GM19025 (cell line): ENCODE results near the gene CSN1S1.
A peak's percentile ranks its signal among the peaks of the same experiment; 100 is the strongest.
"Not testable (repeated sequence)": the region's sequence is repeated elsewhere in the genome, so short reads cannot be mapped to it uniquely, and the experiment has no call there.

Experiments used
- ATAC-seq: cut with Tn5 transposase; IDR thresholded peaks from one replicate; pipeline ENCODE4 v1.9.1; 2021; ENCODE audit warnings: mild to moderate bottlenecking, low read depth, moderate library complexity; ENCODE audit not compliant: unreplicated experiment

The CSN1S1 gene

DNA sequence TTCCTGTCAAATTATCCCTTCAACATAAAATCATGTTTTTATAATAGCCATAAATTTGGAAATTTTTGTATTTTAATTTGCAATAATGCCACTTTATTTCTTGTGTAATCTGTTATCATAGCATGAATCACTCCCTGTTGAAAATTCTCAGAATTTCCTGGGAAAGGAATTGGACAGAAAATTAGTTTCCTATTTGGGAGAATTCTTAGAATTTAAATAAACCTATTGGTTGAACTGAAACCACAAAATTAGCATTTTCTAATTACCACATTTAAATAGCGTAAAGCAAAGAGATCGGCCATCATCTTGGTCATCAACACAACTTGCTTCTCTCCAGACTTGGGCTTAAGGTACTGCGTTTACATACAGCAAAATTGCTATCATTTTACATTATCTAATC, at the start of gene CSN1S1:
Gene CSN1S1, plus strand, starts transcription at position 301 of the 400 bp plus-strand sequence. CDS start 1,488 bp downstream, outside the sequence.
- ATAC-seq: no peak

- peak; percentile 59 for ATAC-seq
Measured at GRCh38 chr4:69881173-69881773, 49.6 kb upstream of the CSN1S1 start.

DNA sequence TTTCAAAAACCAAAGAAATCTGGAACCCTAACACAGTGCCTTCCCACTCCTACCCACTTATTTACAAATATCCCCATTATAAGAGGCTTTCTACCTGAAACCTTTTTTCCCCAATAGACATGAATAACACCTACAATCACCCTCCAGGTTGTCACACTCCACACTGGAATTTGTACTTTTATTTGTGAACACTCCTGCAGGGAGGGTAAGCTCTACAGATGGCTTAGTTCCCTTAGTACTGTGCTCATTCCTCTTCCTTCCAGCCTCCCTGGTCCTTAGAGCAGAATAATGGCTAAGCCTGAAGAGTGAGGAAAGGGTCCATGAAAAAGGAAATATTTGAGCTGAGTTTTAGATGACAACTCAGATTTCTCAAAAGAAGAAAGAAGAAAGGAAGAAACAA, 48.7 kb upstream of the CSN1S1 start:
- ATAC-seq: no peak

DNA sequence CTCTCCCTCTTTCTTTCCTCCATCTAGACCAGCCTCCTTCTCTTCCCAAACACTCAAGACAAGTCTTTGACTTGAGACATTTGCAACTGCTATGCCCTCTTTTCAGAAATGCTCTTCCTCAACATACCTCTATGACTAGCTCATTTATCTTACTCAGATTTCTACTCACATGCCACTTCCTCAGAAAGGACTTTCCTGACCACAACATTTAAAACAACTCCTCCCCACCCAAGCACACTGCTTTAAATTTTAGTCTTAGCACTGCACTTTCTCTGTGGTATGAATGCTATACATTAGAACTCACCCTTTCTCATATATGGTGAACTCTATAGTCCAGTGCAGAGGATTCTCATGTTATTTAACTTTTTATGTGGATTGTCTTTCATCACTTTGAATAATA, 42.5 kb upstream of the CSN1S1 start:
- ATAC-seq: no peak

- no peak for ATAC-seq
Measured at GRCh38 chr4:69894186-69894585, 36.7 kb upstream of the CSN1S1 start.

- ATAC-seq: no peak
Measured at GRCh38 chr4:69894721-69895120, 36.1 kb upstream of the CSN1S1 start.

- no peak for ATAC-seq
Measured at GRCh38 chr4:69896530-69897116, 34.2 kb upstream of the CSN1S1 start.

DNA sequence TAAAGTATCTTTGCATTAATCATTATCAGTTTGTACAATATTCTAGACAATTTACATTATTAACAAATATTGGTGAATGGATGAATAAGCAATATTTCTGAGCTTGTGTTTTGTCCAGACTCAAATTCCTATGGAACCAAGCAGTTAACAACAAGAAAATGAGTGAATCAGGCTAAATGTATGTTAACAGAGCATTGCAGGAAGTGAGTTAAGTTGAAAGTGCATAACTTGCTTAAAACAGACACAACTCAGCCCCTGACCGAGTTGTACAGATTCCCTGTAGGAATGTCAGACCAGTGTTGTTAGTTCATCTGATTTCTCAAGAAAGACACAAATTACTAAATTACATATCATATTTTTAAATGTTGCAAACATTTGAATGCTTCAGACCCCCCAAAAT, 23.7 kb upstream of the CSN1S1 start:
- no peak for ATAC-seq

- no peak for ATAC-seq
Measured at GRCh38 chr4:69909195-69909594, 21.7 kb upstream of the CSN1S1 start.

DNA sequence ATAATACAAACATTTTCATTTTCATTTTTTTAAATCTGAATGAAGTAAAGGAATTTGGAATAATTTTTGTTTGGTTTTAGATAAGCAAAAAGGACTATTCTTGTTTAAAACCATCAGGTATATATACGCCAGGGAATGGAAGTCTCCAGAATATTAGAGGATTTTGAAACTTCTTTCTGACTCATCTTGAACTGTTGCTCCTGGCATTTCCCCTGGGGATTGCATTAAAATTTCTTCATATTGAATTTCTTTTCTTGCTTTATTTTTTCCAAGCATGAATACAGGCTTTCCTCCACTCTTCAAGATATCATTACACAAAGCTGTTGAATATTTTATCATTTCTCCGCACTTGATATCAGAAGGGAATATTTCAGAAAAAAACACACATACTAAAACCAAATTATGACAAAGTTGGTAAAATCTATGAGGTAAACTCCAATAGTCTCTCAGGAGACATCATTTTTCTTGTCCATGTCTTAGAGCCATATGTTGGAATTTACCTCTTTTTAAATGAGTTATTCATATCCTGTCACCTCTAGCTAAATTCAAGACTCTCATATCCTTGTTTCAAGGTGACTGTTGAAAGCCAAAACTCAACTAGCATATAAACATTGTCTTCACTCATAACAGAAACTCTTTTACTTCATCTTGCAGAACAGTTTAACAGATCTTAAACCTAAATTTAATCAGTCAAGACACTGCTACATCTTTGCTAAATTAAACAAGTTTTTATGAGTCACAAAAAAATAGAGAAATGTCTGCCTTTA, 20.7 kb upstream of the CSN1S1 start:
- ATAC-seq: peak; percentile 77

DNA sequence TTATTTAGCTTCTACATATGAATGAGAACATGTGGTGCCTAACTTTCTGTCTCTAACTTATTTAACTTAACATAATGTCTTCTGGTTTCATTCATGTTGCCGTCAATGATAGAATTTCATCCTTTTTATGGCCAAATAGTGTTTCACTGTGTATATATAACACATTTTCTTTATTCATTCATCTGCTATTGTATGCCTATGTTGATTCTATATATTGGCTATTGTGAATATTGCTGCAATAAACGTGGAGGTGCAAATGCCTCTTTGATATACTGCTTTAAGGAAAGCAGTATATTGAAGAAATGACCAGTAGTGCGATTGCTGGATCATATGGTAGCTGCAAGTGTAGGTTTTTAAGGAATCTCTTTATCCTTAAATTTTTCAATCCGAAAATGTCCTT, 10.0 kb upstream of the CSN1S1 start:
- ATAC-seq: no peak

DNA sequence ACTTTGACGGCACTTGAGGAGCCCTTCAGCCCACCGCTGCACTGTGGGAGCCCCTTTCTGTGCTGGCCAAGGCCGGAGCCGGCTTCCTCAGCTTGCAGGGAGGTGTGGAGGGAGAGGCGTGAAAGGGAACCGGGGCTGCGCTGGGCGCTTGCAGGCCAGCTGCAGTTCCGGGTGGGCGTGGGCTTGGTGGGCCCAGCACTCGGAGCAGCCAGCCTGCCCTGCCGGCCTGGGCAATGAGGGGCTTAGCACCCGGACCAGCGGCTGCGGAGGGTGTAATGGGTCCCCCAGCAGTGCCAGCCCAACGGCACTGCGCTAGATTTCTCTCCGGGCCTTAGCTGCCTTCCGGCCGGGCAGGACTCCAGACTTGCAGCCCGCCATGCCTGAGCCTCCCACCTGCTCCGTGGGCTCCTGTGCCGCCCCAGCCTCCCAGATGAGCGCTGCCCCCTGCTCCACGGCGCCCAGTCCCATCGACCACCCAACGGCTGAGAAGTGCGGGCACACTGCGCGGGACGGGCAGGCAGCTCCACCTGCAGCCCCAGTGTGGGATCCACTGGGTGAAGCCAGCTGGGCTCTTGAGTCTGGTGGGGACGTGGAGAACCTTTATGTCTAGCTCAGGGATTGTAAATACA, 7.0 kb upstream of the CSN1S1 start:
- ATAC-seq: not testable (repeated sequence)

GRCh38 chr4:69934150-69934549, 3.3 kb downstream of the CSN1S1 start:
- ATAC-seq: no peak

- no peak for ATAC-seq
Measured at GRCh38 chr4:69936566-69936965, 5.7 kb downstream of the CSN1S1 start.

- no peak for ATAC-seq
Measured at GRCh38 chr4:69951602-69952001, 20.7 kb downstream of the CSN1S1 start.

DNA sequence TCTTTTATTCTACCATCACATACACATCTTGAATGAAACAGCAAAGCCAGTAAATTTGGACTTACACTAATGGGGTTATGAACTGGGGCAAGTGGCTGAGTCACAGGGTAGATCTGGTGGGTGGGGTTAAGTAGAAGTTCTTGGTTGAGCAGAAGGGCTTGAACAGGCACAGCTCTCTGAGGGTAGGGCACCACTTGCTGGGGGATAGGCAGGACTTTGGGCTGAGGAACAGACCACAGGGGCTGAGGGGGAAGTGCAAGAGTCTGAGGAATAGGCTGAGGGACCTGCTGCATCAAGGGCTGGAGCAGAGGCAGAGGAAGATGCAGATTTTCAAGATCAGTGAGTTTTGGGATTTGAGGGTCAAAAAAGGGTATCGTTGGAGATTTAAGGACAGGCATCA, 26.3 kb downstream of the CSN1S1 start:
- ATAC-seq: no peak

GRCh38 chr4:69965628-69966027, 34.8 kb downstream of the CSN1S1 start, which contains the start of gene CSN2:
TSS of gene CSN2 (minus strand) at chr4:69965728. CDS start at chr4:69960995, 4,733 bp downstream.
- no peak for ATAC-seq

DNA sequence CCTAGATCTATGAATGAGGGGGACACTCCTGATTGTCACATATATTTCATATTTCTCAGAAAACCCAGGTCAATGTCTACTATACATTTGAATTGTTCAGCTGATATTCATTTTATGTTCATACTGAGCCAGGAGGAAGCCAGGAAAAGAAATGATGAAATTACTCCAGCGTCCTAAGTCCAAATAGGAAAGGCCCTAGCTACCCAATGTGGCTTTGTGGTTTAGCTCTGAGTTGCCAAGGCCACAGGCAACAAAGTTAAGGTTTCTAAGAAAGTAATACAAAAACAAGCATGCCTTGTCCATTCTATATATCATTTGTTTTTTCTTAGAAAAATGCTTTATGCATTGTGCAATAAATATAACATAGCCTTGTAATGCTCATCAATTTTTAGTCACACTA, 39.2 kb downstream of the CSN1S1 start:
- ATAC-seq: no peak

- no peak for ATAC-seq
Measured at GRCh38 chr4:69974631-69975030, 43.8 kb downstream of the CSN1S1 start.

GRCh38 chr4:69977582-69977981, 46.7 kb downstream of the CSN1S1 start:
- no peak for ATAC-seq

- ATAC-seq: no peak
Measured at GRCh38 chr4:69984030-69984443, 53.2 kb downstream of the CSN1S1 start.
